Suppressor macrophage (primary cell): ENCODE results near the gene OR11G2.
"Not testable (repeated sequence)": the region's sequence is repeated elsewhere in the genome, so short reads cannot be mapped to it uniquely, and the experiment has no call there.

ENCODE experiments used
- DNase-seq, 4 experiments: peaks; one replicate each; pipeline ENCODE4 v3.0.0-alpha.2; 2020 to 2022
- total RNA-seq, 17 experiments: gene quantifications; one replicate each; lab custom pipeline; 2026; ENCODE audit warnings: mixed read lengths in 6 of 17, inconsistent platforms in 3 of 17; lab: John Stamatoyannopoulos, UW

The OR11G2 gene
- 0 to 1.5 (median 0) reads per million in 17 experiments for total RNA-seq

- DNase-seq, result no peak
These were observed at the start of gene OR11G2 for GRCh38 chr14:20190596-20190995. Gene OR11G2 (plus strand): TSS chr14:20190896. CDS start chr14:20197438, 6,542 bp downstream.

GRCh38 chr14:20143911-20144310 is 46.8 kb upstream of the OR11G2 start:
- DNase-seq, result no peak

- no peak for DNase-seq
These were observed 45.9 kb upstream of the OR11G2 start for GRCh38 chr14:20144820-20145219.

- no peak for DNase-seq
These were observed 26.2 kb upstream of the OR11G2 start for GRCh38 chr14:20164462-20164861.

GRCh38 chr14:20167091-20167490 is 23.6 kb upstream of the OR11G2 start:
- DNase-seq, result no peak

GRCh38 chr14:20169852-20170251 is 20.8 kb upstream of the OR11G2 start:
- DNase-seq, result peak in 2 of 4 experiments; percentile 10 to 14

GRCh38 chr14:20174205-20174604 is 16.5 kb upstream of the OR11G2 start:
- DNase-seq, result not testable (repeated sequence)

GRCh38 chr14:20176330-20176729 is 14.4 kb upstream of the OR11G2 start:
- DNase-seq, result no peak

GRCh38 chr14:20177433-20177974 is 13.2 kb upstream of the OR11G2 start:
- no peak for DNase-seq

GRCh38 chr14:20179218-20179617 is 11.5 kb upstream of the OR11G2 start:
- peak; percentile 60 to 82 (median 70) for DNase-seq

- DNase-seq, result peak; percentile 16 to 74 (median 41)
These were observed 10.8 kb upstream of the OR11G2 start for GRCh38 chr14:20179880-20180279.

GRCh38 chr14:20180486-20180885 is 10.2 kb upstream of the OR11G2 start:
- peak in 3 of 4 experiments; percentile 15 to 62 (median 51) for DNase-seq

GRCh38 chr14:20184181-20184580 is 6.5 kb upstream of the OR11G2 start:
- DNase-seq, result no peak

- DNase-seq, result no peak
These were observed 700 bp downstream of the OR11G2 start for GRCh38 chr14:20191396-20191795.

GRCh38 chr14:20194101-20194500 is 3.4 kb downstream of the OR11G2 start:
- DNase-seq, result peak in 2 of 4 experiments; percentile 6 to 17

- not testable (repeated sequence) for DNase-seq
These were observed 4.5 kb downstream of the OR11G2 start for GRCh38 chr14:20195170-20195569.

GRCh38 chr14:20195911-20196310 is 5.2 kb downstream of the OR11G2 start:
- DNase-seq, result no peak

GRCh38 chr14:20197459-20197858 is 6.8 kb downstream of the OR11G2 start:
- DNase-seq, result peak; percentile 32 to 66 (median 52)

GRCh38 chr14:20198991-20199390 is 8.3 kb downstream of the OR11G2 start:
- DNase-seq, result no peak

GRCh38 chr14:20204721-20205120 is 14.0 kb downstream of the OR11G2 start:
- peak in 2 of 4 experiments; percentile 19 to 37 for DNase-seq

GRCh38 chr14:20209595-20209994 is 18.9 kb downstream of the OR11G2 start:
- no peak for DNase-seq

GRCh38 chr14:20212406-20212805 is 21.7 kb downstream of the OR11G2 start:
- not testable (repeated sequence) for DNase-seq

- DNase-seq, result no peak
These were observed 24.5 kb downstream of the OR11G2 start for GRCh38 chr14:20215196-20215595.

- DNase-seq, result no peak
These were observed 28.3 kb downstream of the OR11G2 start for GRCh38 chr14:20219033-20219432.

GRCh38 chr14:20223410-20223809 is 32.7 kb downstream of the OR11G2 start, which contains the start of gene OR11H6:
Gene OR11H6 (plus strand): TSS chr14:20223710. CDS start chr14:20223710, 0 bp downstream.
- no peak for DNase-seq
